ENCODE results near the gene DNAJB12.

DNAJB12 gene

DNA sequence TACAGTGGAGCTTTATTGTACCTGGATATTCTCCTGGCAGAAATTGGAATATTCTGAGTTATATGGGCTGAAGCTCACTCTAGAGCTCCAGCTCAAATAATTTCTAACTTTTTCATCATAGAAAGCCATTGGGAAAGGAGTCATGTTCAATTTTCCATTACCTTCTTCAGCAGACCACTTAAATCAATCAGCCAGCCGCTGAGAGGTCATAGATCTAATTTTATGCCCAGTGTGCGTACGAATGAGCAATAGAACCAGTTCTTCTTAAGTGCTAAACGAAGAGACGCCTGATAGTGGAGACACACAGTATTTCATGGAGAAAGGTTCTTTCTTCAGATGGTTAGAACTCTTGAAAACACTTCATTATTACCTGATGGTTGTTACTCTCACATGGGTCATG lies 35.0 kb upstream of the DNAJB12 start:
- Histone ChIP-seq H3K9me3 (ENCODE audit: insufficient read depth, low read length) (no peaks in the 10 kb centered on the region), H3K79me2 (ENCODE audit: low read length) (no peaks in the 10 kb centered on the region), H3K27ac (ENCODE audit: low read length) (no peak overlapping the region), H3K4me3 (ENCODE audit: low read length) (no peak overlapping the region), H3K9ac (ENCODE audit: low read length) (no peak overlapping the region), H3K27me3 (ENCODE audit: low read depth, low read length) (no peaks in the 10 kb centered on the region), H3K36me3 (replicated peaks; ENCODE audit: low read depth, low read length) (no peaks in the 10 kb centered on the region), H4K20me1 (ENCODE audit: insufficient read depth, low read length) (no peaks in the 10 kb centered on the region), H2AFZ (ENCODE audit: low read depth, low read length) (no peak overlapping the region), H3K4me2 (ENCODE audit: low read length) (no peak overlapping the region), H3K4me1 (ENCODE audit: low read length) (peaks cover 36% of the 10 kb centered on the region)
- TF ChIP-seq EZH2phosphoT487 (IDR thresholded peaks at IDR 0.05; ENCODE audit: low read depth) = no peak
- TF ChIP-seq, protein P1, sequence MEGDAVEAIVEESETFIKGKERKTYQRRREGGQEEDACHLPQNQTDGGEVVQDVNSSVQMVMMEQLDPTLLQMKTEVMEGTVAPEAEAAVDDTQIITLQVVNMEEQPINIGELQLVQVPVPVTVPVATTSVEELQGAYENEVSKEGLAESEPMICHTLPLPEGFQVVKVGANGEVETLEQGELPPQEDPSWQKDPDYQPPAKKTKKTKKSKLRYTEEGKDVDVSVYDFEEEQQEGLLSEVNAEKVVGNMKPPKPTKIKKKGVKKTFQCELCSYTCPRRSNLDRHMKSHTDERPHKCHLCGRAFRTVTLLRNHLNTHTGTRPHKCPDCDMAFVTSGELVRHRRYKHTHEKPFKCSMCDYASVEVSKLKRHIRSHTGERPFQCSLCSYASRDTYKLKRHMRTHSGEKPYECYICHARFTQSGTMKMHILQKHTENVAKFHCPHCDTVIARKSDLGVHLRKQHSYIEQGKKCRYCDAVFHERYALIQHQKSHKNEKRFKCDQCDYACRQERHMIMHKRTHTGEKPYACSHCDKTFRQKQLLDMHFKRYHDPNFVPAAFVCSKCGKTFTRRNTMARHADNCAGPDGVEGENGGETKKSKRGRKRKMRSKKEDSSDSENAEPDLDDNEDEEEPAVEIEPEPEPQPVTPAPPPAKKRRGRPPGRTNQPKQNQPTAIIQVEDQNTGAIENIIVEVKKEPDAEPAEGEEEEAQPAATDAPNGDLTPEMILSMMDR (IDR thresholded peaks at IDR 0.05; ENCODE audit: low read depth, low read length) = no peak

DNA sequence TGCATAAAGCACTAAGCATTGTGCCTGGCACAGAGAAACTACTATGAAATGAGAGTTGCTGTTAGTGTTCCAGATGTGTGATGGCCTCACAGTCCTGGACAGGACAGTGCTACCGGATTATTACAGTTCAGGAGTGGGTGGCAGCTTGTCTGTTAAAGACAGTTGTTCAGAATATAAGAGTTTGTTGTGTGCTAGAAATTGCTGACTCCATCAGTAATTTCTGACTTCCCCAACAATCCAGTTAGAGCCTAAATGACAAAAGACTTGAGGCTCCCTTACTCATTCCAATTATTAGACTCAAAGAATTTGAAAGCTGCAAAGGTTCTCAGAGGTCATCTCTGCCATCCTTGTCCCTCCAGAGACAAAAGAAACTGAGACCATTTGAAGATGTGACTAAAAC lies 34.3 kb upstream of the DNAJB12 start:
- H2AFZ ChIP-seq (ENCODE audit: low read depth, low read length) = no peak overlapping the region
- no peak overlapping the region for H3K4me3 ChIP-seq (ENCODE audit: low read length)
- no peaks in the 10 kb centered on the region for H3K79me2 ChIP-seq (ENCODE audit: low read length)
- H3K27me3 ChIP-seq (ENCODE audit: low read depth, low read length) = no peaks in the 10 kb centered on the region
- TF ChIP-seq, protein P1 (IDR thresholded peaks at IDR 0.05; ENCODE audit: low read depth, low read length) = no peak
- no peak for TF ChIP-seq EZH2phosphoT487 (IDR thresholded peaks at IDR 0.05; ENCODE audit: low read depth)
- H3K4me1 ChIP-seq (ENCODE audit: low read length) = peaks cover 42% of the 10 kb centered on the region
- no peaks in the 10 kb centered on the region for H3K36me3 ChIP-seq (replicated peaks; ENCODE audit: low read depth, low read length)
- H3K9me3 ChIP-seq (ENCODE audit: insufficient read depth, low read length) = no peaks in the 10 kb centered on the region
- no peak overlapping the region for H3K27ac ChIP-seq (ENCODE audit: low read length)
- no peaks in the 10 kb centered on the region for H4K20me1 ChIP-seq (ENCODE audit: insufficient read depth, low read length)
- H3K9ac ChIP-seq (ENCODE audit: low read length) = no peak overlapping the region
- no peak overlapping the region for H3K4me2 ChIP-seq (ENCODE audit: low read length)

DNA sequence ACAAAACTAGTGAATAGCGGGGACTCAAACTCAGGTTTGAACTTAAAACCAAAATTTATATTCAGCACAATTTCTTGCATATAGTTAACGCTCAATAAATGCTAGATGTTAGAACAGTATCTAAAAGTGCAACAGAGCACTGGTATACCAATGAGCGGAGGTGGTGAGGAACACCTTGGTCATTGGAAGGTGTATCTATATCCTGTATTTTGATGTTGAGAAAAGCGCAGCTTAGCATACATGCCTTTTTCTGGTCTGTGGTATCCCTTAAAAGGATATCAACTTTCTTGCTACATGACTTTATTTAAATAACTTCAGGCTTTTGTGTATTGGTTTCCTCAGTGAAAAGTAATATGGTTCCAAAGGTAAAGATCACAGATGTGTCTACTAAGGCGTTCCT lies 33.3 kb upstream of the DNAJB12 start:
- no peak overlapping the region for H3K27ac ChIP-seq (ENCODE audit: low read length)
- no peak overlapping the region for H2AFZ ChIP-seq (ENCODE audit: low read depth, low read length)
- H3K27me3 ChIP-seq (ENCODE audit: low read depth, low read length) = no peaks in the 10 kb centered on the region
- no peak overlapping the region for H3K4me3 ChIP-seq (ENCODE audit: low read length)
- no peak for TF ChIP-seq EZH2phosphoT487 (IDR thresholded peaks at IDR 0.05; ENCODE audit: low read depth)
- TF ChIP-seq, protein P1 (IDR thresholded peaks at IDR 0.05; ENCODE audit: low read depth, low read length) = no peak
- H3K36me3 ChIP-seq (replicated peaks; ENCODE audit: low read depth, low read length) = no peaks in the 10 kb centered on the region
- no peak overlapping the region for H3K9ac ChIP-seq (ENCODE audit: low read length)
- no peaks in the 10 kb centered on the region for H3K9me3 ChIP-seq (ENCODE audit: insufficient read depth, low read length)
- no peaks in the 10 kb centered on the region for H3K79me2 ChIP-seq (ENCODE audit: low read length)
- peaks cover 42% of the 10 kb centered on the region for H3K4me1 ChIP-seq (ENCODE audit: low read length)
- H3K4me2 ChIP-seq (ENCODE audit: low read length) = no peak overlapping the region
- H4K20me1 ChIP-seq (ENCODE audit: insufficient read depth, low read length) = no peaks in the 10 kb centered on the region

DNA sequence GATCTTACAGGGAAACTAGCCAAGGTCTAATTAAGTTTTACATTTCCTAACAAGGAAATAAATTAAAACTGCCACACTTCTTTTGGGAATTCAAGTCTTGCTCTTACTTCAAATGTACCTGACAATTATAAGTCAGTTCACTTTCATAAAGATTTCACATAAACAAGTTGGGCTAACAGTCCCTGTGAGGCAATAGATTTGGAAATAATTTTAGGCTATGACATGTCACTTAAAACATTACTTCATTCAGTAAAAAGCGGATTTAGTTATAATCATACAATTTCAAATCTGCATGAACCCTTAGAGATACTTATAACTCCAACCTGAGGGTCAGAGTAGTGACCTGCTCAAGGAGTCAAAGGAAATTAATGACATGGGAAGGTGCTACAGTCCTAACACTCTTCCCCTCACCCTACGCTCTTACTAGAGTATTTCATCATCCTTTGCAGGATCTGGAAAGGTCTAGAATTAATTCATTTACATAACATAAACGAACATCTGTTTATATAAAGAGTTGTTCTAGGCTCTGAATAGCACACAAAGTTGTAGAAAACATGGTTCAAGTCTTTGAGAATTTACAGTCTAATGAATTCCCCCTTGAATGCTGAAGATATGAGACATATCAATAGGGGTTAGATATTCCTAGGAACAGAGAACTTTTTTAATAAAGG lies 32.3 kb upstream of the DNAJB12 start:
- Histone ChIP-seq H3K79me2 (ENCODE audit: low read length) (no peaks in the 10 kb centered on the region), H3K9ac (ENCODE audit: low read length) (no peak overlapping the region), H4K20me1 (ENCODE audit: insufficient read depth, low read length) (no peaks in the 10 kb centered on the region), H3K27ac (ENCODE audit: low read length) (no peak overlapping the region), H2AFZ (ENCODE audit: low read depth, low read length) (no peak overlapping the region), H3K4me3 (ENCODE audit: low read length) (no peak overlapping the region), H3K4me1 (ENCODE audit: low read length) (peaks cover 31% of the 10 kb centered on the region), H3K36me3 (replicated peaks; ENCODE audit: low read depth, low read length) (no peaks in the 10 kb centered on the region), H3K9me3 (ENCODE audit: insufficient read depth, low read length) (no peaks in the 10 kb centered on the region), H3K4me2 (ENCODE audit: low read length) (no peak overlapping the region), H3K27me3 (ENCODE audit: low read depth, low read length) (no peaks in the 10 kb centered on the region)
- TF ChIP-seq EZH2phosphoT487 (IDR thresholded peaks at IDR 0.05; ENCODE audit: low read depth) = no peak
- TF ChIP-seq, protein P1 (IDR thresholded peaks at IDR 0.05; ENCODE audit: low read depth, low read length) = no peak

Measured in OCI-LY3 (cell line).